NCI-H345 treated with DMSO at 0.1 percent for 48 hours (cell line): ENCODE data around the gene TRIM2.

Experiments
- DNase-seq: peaks from one replicate; lab custom pipeline; 2025; ENCODE audit not compliant: unreplicated experiment; lab: John Stamatoyannopoulos, UW

The TRIM2 gene

DNA sequence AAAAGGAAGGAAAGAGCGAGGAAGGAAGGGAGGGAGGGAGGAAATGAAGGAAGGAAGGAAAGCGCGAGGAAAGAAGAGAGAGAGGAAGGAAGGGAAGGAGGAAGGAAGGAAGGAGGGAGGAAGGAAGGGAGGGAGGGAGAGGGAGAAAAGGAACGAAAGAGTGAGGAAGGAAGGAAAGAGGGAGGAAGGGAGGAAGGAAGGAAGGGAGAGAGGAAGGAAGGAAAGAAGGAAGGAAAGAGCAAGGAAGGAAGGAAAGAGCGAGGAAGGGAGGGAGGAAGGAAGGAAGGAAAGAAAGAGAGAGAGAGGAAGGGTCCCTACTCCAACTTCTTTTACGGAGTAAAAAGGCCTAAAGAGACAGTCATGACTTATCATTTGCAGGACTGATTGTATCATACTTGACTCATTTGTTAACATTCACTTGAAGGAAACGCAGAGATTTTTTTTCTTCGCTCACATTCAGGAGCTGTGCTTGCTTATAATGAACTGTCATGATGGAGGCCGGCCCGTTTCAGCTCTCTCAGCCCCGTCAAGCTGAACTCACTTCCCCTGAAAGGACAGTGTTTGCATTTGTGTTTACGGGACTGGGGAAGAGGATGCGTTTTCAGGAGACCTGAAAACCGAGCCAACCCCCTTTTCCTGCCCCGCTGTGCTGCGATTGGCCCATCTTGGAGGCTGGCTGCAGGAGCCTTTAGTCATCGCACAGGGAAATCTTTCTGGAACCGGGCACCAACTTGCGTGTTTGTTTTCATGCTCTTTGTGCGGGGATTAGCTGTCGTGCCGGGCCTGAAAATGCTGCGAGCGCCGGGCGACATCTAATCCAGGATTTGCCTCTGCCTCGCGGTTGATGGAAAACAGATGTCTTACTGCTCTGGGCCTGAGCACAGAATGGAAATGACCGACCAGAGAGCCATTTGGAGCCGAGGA, 17.8 kb downstream of the TRIM2 start:
- no peak for DNase-seq

DNA sequence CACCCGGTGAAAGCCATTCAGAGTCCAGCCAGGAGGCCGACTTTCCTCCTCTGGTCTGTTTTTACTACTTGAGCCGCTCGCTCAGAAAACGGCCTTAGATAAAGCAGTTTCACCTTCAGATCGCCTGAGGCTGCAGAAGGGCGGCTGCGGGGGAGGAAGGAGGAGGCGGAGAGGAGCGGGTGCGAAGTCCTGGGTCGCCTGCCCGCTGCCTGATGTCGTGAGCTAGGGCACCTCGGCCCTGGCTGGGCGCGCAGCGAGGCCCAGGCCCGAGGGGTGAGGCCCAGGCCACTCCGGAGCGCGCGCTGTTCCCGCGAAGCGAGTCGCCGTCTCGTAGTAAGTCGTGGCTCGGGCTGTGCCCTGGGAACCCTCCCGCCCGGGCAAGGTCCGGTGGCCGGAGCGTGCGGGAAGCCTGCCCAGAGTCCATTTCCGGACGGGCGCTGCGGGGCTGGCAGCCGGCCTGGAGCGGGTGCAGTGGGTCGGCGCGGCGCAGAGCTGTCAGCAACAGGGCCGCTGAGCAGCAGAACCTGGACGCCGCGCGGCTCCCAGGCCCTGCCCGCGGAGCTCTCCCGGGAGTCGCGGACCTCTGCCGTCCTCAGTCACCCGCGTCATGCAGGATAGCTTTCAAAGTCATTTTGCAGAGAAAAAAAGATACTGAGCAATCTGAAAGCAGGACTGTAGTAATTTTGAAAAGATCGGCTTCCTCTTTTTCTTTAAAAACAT, 18.6 kb downstream of the TRIM2 start:
- no peak for DNase-seq

DNA sequence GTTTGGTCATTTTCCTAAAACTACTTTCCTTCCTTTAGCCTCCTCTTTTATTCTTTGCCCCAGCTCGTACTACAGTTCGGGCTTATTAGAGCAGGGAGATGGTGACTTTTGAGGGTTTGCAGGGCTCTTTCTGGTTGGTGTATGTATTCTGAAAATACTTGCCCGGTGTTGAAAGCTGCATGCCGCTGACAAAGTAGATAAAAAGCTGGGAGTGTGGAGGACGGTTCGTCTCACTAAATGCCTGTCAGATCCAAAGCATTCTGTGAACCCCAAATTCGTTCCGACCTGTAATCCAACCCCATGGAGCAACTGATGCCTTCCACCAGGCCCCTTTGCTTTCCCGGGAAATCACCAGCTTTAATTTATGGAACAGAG, 19.2 kb downstream of the TRIM2 start:
- no peak for DNase-seq

DNA sequence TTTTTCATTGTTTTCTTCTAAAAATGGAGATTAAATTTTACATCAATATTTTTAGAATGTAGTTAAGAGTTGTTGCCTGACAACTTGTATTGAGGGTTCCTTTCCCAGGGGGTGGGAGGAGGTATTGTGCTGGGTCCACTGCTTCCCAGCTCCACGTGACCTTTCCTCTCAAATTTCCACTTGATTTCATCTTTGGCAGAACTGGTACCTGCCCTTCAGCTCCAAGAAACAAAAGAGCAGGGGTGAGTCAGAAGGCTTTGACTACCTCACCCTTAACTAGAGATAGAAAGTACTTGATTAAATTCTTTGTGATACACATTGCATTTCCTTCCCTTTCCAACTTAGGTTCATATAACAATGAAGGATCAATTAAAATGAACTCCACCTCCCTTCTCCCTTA, 19.7 kb downstream of the TRIM2 start:
- DNase-seq: no peak

DNA sequence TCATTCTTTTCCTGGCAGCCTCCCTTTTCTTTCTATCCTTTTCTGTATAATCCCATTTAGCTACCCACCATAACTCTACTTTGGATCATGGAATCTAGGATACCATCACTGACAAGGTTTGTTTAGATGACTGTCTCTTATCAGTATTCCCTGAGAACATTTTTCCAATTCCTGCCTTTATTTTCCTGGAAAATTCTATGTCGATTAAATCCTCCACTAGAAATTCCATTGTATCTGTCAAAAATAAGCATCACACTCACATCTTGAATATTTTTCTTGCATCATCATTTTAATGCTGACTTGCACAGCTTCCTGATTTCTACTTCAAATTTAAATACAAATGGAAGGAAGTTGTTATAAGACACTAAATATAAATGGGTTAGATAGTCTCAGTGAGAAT, 20.2 kb downstream of the TRIM2 start:
- no peak for DNase-seq

DNA sequence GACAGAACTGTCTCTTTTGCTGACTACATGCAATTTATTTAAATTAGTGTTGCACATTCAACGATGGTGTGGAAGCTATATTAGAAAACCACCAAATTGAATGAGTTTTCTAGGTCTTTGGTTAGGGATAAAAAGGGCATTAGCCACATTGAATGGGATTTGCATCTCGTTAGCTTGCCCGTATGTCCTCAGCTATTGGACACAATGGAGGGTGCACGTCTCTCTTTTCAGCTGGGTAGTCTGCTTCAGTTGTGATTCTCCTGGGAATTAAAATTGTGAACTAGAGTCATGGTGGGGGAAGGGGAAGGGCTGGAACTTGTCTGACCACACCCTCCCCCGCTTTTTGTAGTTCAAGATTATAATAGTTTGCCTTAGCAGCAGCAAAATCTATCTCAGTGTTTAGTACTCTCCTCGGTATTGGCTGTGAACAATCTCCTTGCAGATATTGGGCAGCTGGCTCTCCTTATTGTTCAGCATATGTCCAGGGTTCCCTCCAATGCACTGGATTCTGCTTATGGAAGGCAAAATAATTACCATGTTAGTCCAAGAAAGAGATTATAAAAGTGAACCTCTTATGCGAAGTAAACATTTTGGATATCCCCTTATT, 23.3 kb downstream of the TRIM2 start:
- DNase-seq: no peak

DNA sequence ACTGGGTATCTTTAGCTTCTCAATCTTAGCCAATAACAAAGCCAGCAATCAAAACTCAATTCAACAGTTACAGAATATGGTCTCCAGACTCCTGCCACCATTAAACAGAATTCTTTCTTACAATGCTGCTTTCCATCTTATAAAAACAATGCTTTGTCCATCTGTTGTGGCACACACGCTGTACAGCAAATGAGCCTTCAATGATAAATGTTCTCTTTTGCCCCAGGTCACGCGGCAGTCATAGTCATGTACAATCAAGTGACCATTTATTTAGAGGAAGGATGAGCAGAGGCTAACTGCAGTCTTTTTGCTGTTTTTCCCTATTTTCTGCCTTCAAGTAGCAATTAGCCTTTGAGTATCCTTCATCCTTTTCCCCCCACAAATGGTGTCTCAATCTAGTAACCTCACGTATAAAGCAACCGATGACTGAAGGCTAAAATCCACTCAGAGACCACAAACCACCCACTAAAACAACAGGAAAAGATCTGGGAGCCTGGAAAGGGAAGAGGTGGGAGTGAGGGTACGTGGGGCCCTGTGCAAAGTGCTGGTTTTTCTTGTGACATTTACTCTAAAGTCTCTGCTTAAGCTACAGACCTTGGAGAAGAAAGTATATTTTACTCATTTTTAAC, 24.4 kb downstream of the TRIM2 start:
- no peak for DNase-seq

DNA sequence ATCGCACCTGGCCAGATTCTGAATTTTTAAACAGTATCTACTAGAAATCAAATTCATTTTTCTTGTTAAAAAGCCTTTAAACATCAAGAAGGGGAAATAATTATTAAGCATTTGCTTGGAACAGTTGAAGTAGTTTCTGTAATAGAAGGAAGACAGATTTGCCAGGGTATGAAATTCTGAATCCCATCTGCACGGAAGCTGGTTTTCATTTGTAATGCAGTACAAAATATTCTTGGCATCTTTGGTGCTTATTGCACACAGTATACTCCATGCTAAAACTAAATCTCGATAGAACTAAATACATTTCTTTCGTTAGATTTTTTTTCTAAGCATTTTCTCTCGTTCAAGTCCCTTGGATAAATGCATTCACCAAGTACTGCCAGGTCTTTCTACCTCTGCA, 25.3 kb downstream of the TRIM2 start:
- no peak for DNase-seq

DNA sequence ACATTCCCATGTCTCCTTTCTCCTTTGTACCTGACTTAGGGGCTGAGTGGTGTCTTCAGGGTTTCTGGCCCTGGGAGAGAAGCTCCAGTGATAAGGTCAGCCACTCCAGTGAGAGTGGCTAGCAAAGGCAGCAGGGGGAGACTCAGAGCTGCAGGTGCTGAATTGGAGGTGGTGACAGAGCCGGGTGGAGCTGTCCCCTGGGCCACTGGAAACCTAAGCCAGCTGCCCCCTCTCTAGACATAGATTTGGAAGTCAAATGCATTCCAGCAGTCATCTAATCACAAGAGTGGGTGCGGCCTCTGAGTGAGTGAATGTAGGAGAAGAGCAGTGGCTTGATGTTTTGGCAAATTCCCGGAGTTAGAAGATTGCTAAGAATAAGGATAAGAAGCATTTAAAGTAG, 28.5 kb downstream of the TRIM2 start:
- no peak for DNase-seq

- no peak for DNase-seq
These were observed 29.6 kb downstream of the TRIM2 start for GRCh38 chr4:153233761-153234371.

GRCh38 chr4:153234885-153235284, 30.6 kb downstream of the TRIM2 start:
- DNase-seq: no peak

GRCh38 chr4:153238135-153238919, 34.1 kb downstream of the TRIM2 start:
- DNase-seq: no peak

DNA sequence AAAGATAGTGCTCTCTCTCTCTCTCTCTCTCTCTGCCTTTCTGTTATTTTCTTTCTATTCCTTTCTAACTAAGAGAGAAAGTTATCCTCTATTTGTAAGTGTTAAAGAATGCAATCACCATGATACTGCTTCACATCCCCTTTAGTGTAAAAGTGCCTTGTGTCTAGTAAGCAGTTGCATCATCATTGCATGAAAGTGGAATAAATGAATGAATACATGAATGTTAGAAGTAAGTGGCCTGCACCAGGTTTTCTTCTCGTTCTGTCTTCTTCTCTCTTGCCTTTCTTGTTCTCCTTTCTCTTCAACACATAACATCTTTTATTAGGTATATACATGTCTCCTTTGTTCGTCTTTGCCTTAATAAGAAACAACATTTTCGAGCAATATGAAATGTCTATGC, 35.2 kb downstream of the TRIM2 start:
- DNase-seq: no peak

GRCh38 chr4:153241295-153241694, 37.1 kb downstream of the TRIM2 start:
- no peak for DNase-seq

GRCh38 chr4:153241970-153242838, 38.0 kb downstream of the TRIM2 start:
- DNase-seq: peak; percentile 24

GRCh38 chr4:153242839-153243324, 38.6 kb downstream of the TRIM2 start:
- DNase-seq: no peak

- no peak for DNase-seq
These were observed 39.2 kb downstream of the TRIM2 start for GRCh38 chr4:153243468-153243867.

DNA sequence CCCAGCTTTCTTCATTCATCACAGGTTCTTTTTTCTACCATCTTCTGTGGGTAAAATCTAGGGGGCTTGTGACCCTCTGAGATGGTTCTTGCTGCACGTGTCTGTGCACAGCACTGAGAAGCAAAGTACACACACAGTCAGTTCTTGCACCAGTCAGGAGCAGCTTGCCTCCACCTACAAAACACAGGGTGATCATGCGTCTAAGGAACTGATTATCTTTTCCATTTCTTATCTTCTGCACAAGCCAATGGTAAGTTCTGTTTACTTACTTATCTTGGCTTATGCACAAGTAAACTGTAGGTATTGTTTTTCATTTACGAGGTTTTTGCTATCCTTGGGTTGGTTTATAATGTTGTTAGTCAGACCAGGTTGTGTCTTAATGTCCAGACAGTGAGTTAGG, 40.7 kb downstream of the TRIM2 start:
- no peak for DNase-seq

- no peak for DNase-seq
These were observed 41.5 kb downstream of the TRIM2 start for GRCh38 chr4:153245775-153246174.
